ENCODE results near the gene CDH4. TPM values are rescaled to one million over a fixed set of nuclear protein-coding genes. Genes with fewer than 3 reads are reported as not detected.

Gene CDH4
- total and polyA plus RNA-seq, 12 donors: 0.04 to 0.25 (median 0.08) TPM; not detected in 5

GRCh38 chr20:61876952-61877728, 625.1 kb downstream of the CDH4 start:
- Histone ChIP-seq H3K4me1 (no peaks in the 10 kb centered on the region), H3K27ac (no peak overlapping the region), H3K36me3 (no peaks in the 10 kb centered on the region), H3K9me3 (no peaks in the 10 kb centered on the region), H3K27me3 (peaks cover 0 to 34% (median 14%) of the 10 kb centered on the region in 7 donors), H3K4me3 (no peak overlapping the region)
- no peak for DNase-seq
- TF ChIP-seq, protein P1, sequence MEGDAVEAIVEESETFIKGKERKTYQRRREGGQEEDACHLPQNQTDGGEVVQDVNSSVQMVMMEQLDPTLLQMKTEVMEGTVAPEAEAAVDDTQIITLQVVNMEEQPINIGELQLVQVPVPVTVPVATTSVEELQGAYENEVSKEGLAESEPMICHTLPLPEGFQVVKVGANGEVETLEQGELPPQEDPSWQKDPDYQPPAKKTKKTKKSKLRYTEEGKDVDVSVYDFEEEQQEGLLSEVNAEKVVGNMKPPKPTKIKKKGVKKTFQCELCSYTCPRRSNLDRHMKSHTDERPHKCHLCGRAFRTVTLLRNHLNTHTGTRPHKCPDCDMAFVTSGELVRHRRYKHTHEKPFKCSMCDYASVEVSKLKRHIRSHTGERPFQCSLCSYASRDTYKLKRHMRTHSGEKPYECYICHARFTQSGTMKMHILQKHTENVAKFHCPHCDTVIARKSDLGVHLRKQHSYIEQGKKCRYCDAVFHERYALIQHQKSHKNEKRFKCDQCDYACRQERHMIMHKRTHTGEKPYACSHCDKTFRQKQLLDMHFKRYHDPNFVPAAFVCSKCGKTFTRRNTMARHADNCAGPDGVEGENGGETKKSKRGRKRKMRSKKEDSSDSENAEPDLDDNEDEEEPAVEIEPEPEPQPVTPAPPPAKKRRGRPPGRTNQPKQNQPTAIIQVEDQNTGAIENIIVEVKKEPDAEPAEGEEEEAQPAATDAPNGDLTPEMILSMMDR (IDR thresholded peaks at IDR 0.05): no peak
- no peak for ATAC-seq
- intact Hi-C loops (cut with DNase I): no loop called here
- WGBS, 2 donors: 79 to 85% methylated on average over 30 of the region's 30 CpGs

GRCh38 chr20:61877776-61878477, 625.9 kb downstream of the CDH4 start:
- H3K9me3 ChIP-seq: no peaks in the 10 kb centered on the region
- 82 to 84% methylated on average over 23 of the region's 23 CpGs for WGBS, 2 donors
- ATAC-seq (no peak), DNase-seq (no peak)
- no peak overlapping the region for H3K27ac ChIP-seq
- TF ChIP-seq, protein P1 (IDR thresholded peaks at IDR 0.05): no peak
- intact Hi-C loops (cut with DNase I): no loop called here
- H3K36me3 ChIP-seq: no peaks in the 10 kb centered on the region
- no peak overlapping the region for H3K4me3 ChIP-seq
- H3K4me1 ChIP-seq: no peaks in the 10 kb centered on the region
- peaks cover 0 to 36% (median 16%) of the 10 kb centered on the region in 7 donors for H3K27me3 ChIP-seq

GRCh38 chr20:61878478-61879302, 626.6 kb downstream of the CDH4 start:
- Histone ChIP-seq H3K4me1 (no peaks in the 10 kb centered on the region), H3K27ac (no peak overlapping the region), H3K27me3 (peaks cover 0 to 43% (median 23%) of the 10 kb centered on the region in 7 donors), H3K9me3 (no peaks in the 10 kb centered on the region), H3K36me3 (no peaks in the 10 kb centered on the region), H3K4me3 (no peak overlapping the region)
- ATAC-seq (no peak), DNase-seq (no peak)
- WGBS, 2 donors: 85 to 86% methylated on average over 31 of the region's 31 CpGs
- intact Hi-C loops (cut with DNase I): no loop called here
- TF ChIP-seq, protein P1 (IDR thresholded peaks at IDR 0.05): no peak

GRCh38 chr20:61879303-61879620, 627.2 kb downstream of the CDH4 start:
- H3K9me3 ChIP-seq: no peaks in the 10 kb centered on the region
- TF ChIP-seq, protein P1 (IDR thresholded peaks at IDR 0.05): no peak
- no peaks in the 10 kb centered on the region for H3K36me3 ChIP-seq
- no peak for ATAC-seq
- H3K4me3 ChIP-seq: no peak overlapping the region
- H3K27me3 ChIP-seq: peaks cover 0 to 49% (median 26%) of the 10 kb centered on the region in 7 donors
- H3K4me1 ChIP-seq: no peaks in the 10 kb centered on the region
- intact Hi-C loops (cut with DNase I): no loop called here
- 79 to 83% methylated on average over 10 of the region's 10 CpGs for WGBS, 2 donors
- no peak for DNase-seq
- no peak overlapping the region for H3K27ac ChIP-seq

All from heart right ventricle (tissue), 16 donors.